DMS 273 (cell line): ENCODE results near the gene PARD3.
"Not testable (repeated sequence)": the region's sequence is repeated elsewhere in the genome, so short reads cannot be mapped to it uniquely, and the experiment has no call there.

ENCODE experiments used
- DNase-seq: peaks from one replicate; lab custom pipeline; 2025; ENCODE audit not compliant: unreplicated experiment; lab: John Stamatoyannopoulos, UW

The PARD3 gene

DNA sequence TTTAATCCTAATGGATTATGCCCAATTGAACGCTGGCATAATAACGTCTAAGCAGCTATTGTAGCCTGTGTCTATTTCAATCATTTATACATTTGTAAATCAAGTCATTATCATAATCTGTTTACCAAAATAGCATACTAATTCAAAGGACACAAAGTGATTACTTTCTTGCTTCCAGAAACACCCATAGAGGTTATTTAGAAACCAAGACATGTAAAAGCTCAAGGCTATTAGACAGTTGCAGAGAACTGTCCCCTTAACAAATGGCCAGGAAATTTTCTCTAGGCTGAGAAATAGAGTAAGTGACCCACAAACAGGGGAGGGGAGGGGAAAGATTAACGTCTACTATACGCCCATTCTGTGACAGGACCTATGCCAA, 455.7 kb downstream of the PARD3 start:
- no peak for DNase-seq

DNA sequence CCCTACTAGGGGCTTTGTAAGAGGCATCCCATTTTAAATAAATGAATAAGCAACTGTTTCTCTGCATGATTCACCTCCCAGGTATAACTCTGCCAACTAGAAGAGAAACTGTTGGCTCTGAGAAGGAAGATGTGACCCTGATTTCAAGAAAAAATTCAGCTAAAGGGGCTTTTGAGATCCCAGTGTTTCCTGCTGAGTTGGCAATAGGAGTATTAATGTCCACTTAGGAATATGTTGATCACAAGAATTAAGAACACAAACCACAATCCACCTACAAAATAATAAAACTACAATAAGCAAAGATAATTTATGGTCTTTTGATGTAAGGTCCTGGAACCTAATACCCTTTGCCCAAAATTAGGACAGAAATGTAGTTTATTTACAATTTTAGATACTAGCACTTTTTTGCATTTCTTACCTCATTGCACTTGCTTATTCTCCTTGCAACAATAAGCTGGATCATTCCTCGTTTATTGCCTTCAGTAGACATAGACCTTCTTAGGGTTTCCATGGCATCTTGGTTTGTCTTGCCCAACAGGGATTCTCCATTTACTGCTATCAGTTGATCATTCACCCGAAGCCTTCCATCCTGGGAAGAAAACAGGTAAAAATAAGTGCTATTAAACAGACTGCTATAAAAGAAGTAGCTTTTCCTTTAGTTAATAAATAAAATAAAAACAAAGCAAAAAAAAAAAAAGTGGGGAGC, 456.2 kb downstream of the PARD3 start:
- DNase-seq, result no peak

- DNase-seq, result no peak
Measured at GRCh38 chr10:34356463-34356862, 458.6 kb downstream of the PARD3 start.

- DNase-seq, result not testable (repeated sequence)
Measured at GRCh38 chr10:34353530-34353929, 461.6 kb downstream of the PARD3 start.

DNA sequence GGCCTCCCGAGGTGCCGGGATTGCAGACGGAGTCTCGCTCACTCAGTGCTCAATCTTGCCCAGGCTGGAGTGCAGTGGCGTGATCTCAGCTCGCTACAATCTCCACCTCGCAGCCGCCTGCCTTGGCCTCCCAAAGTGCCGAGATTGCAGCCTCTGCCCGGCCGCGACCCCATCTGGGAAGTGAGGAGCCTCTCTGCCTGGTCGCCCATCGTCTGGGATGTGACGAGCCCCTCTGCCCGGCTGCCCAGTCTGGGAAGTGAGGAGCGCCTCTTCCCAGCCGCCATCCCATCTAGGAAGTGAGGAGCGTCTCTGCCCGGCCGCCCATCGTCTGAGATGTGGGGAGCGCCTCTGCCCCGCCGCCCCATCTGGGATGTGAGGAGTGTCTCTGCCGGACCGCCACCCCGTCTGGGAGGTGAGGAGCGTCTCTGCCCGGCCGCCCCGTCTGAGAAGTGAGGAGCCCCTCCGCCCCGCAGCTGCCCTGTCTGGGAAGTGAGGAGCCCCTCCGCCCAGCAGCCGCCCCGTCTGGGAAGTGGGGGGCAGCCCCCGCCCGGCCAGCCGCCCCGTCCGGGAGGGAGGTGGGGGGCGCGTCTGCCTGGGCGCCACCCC, 462.4 kb downstream of the PARD3 start:
- not testable (repeated sequence) for DNase-seq

DNA sequence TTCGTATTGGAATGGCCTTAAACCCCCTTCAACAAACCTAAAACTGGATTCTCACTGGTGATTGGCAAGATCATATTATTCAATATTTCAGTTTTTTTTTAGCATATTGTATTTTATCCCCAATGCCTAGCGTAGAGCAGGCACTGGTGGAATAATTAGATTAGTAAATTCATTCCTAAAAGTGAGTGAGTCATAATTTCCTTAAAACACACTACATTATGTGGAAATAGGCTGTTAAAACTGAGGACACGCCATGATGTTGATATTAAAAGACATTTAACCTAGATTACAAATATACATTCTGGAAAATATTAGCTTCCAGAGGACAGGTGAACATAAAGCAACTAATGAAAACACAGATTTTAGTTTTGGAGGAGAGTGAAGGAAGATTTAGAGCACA, 463.9 kb downstream of the PARD3 start:
- DNase-seq, result no peak

- no peak for DNase-seq
Measured at GRCh38 chr10:34348917-34349485, 466.1 kb downstream of the PARD3 start.

GRCh38 chr10:34348021-34348420, 467.1 kb downstream of the PARD3 start:
- no peak for DNase-seq

- DNase-seq, result no peak
Measured at GRCh38 chr10:34347131-34347530, 468.0 kb downstream of the PARD3 start.

- no peak for DNase-seq
Measured at GRCh38 chr10:34346516-34347100, 468.5 kb downstream of the PARD3 start.

GRCh38 chr10:34345383-34345782, 469.7 kb downstream of the PARD3 start:
- DNase-seq, result no peak

GRCh38 chr10:34343764-34344163, 471.3 kb downstream of the PARD3 start:
- no peak for DNase-seq

- peak; percentile 1 for DNase-seq
Measured at GRCh38 chr10:34341473-34341872, 473.6 kb downstream of the PARD3 start.

DNA sequence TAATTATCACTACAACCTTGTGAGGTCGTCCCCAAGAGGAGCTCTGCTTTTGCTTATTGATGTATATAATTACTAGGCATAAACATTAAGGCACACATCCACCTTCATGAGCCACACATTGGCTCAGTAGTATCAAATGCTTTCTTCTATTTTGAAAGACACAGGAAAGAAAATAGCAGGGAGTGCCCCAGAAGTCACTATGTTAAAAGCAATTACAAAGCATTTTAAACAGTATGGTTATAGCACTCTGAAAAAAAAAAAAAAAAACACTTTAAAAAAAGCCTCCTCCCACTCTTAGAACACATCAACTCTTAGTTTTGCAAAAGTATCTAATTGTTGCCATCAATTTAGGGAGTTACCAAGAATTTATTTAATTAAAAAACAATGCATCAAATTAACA, 474.2 kb downstream of the PARD3 start:
- no peak for DNase-seq

DNA sequence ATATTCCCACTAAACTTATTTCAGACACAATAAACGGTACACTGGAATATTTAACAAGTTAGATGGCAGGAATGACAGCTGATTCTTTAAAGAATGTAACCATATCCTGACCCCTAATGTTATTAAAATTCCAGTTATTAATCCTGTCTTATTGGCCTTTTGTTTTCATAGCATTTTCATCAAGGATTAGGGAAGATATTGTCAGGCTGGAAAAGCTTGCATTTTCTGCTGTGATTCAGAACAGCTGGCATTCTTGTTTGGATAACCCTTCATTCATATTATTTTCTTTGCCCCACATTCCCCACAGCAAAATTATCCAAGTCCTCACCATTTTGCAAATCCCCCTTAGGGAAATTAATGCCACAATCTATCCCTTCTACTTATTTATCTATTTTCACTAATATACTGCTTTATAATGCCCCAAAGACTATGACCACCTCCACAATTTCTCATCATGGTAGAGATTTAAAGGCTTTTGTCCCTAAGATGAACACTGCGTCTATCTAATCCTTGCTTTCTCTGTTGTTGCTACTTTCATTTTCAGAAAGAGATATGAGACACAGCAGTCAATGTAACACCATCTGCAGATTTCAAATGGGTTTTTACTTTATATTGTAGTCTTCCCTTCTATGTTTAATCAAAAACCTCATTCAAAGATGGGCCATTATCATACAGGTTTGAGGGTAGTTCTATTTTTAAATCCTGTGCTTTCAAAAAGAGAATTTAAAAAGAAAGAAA, 475.1 kb downstream of the PARD3 start:
- DNase-seq, result no peak

- no peak for DNase-seq
Measured at GRCh38 chr10:34337917-34338316, 477.2 kb downstream of the PARD3 start.

DNA sequence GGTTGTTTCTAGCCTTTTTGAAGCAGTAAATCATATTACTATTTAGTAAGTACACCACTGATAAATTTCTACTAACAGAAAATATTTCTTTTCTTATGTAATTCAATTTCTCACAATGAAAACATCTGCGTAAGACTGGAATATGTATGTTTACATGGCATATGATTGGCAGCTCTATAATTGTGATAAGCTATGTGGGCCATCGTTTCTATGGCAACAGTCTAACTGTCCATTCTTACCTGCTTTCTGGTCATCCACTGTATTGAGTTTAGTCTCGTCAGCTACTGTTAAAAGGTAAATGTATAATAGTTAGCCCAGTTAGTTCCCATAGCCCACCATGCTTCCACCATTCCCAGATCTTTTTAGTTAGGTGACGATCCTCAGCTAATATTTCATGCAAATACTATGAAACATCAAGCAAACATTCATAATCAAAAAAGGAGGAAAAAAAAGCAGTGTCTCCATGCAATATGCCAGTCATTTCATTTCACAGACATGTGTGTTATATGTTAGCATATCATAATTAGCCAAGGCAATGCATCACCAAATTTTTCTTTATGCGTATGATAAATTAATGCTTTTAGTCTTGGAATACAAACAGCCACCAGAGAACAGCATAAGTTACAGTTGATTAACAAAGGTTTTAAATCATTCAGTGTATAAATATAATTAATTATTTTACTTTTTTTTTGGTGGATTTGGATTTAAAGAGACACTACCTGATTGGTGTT, 479.0 kb downstream of the PARD3 start:
- DNase-seq, result no peak

GRCh38 chr10:34334908-34335307, 480.2 kb downstream of the PARD3 start:
- no peak for DNase-seq

GRCh38 chr10:34333513-34333912, 481.6 kb downstream of the PARD3 start:
- DNase-seq, result no peak

GRCh38 chr10:34327184-34327583, 487.9 kb downstream of the PARD3 start:
- no peak for DNase-seq

DNA sequence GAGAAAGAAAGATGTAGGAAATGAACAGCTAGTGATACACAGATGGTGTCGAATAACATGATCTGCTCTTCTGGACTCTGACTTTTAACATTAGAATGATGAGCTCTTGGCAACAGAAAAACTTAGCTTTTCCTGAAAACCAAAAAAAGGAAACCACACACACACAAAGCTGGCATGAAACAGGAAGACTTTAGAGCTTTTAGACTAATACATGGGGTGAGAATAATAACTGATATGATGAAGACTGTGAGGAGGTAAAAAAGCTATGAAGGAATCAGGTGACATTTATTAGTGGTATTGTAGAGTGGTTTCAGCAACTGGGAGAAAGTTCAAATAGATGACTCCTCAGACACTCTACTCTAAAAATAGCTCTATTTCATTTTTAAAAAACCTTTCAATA, 491.9 kb downstream of the PARD3 start:
- no peak for DNase-seq
